HepG2 (cell line): ENCODE results near the gene PIP5KL1.

Experiments
- CBFB ChIP-seq: sonication (generic); formaldehyde crosslinking; IDR thresholded peaks from 2 replicates; pipeline ENCODE4 v1.4.0; 2020; ENCODE audit warnings: missing genetic modification reagents
- EZH2 ChIP-seq: conservative IDR thresholded peaks from 2 replicates; pipeline ENCODE4 v1.6.1; 2012; ENCODE audit warnings: mild to moderate bottlenecking, low read depth, low read length, moderate library complexity
- JUNB ChIP-seq: sonication (generic); formaldehyde crosslinking; IDR thresholded peaks from 2 replicates; pipeline ENCODE4 v1.8.0; 2022; ENCODE audit warnings: missing genetic modification reagents, mild to moderate bottlenecking, borderline replicate concordance
- JUND ChIP-seq: sonication (generic); formaldehyde crosslinking; IDR thresholded peaks from 2 replicates; pipeline ENCODE4 v1.8.0; 2022; ENCODE audit warnings: mild to moderate bottlenecking, missing genetic modification reagents
- KAT8 ChIP-seq: IDR thresholded peaks from 2 replicates; pipeline ENCODE4 v1.6.1; 2016; ENCODE audit warnings: missing genetic modification reagents, missing compliant biosample characterization
- POLR2AphosphoS5 ChIP-seq: IDR thresholded peaks from 2 replicates; pipeline ENCODE4 v1.6.1; 2012; ENCODE audit warnings: low read depth, low read length
- ZC3H13 ChIP-seq: sonication (generic); formaldehyde crosslinking; IDR thresholded peaks from 2 replicates; pipeline ENCODE4 v1.8.1; 2023; ENCODE audit warnings: mild to moderate bottlenecking, missing genetic modification reagents, moderate library complexity
- TF ChIP-seq, protein P1 (sequence below): IDR thresholded peaks from 2 replicates; pipeline ENCODE4 v1.6.1; 2012; ENCODE audit warnings: low read length, improper control_type of control experiment
- TF ChIP-seq, protein P2 (sequence below): sonication (generic); formaldehyde crosslinking; IDR thresholded peaks from 2 replicates; pipeline ENCODE4 v1.5.0; 2020; ENCODE audit warnings: mild to moderate bottlenecking, missing genetic modification reagents, moderate library complexity
- TF ChIP-seq, protein P3 (sequence below): sonication (generic); formaldehyde crosslinking; IDR thresholded peaks from 2 replicates; pipeline ENCODE4 v1.5.1; 2020; ENCODE audit warnings: missing genetic modification reagents, mild to moderate bottlenecking, borderline replicate concordance

DNA sequence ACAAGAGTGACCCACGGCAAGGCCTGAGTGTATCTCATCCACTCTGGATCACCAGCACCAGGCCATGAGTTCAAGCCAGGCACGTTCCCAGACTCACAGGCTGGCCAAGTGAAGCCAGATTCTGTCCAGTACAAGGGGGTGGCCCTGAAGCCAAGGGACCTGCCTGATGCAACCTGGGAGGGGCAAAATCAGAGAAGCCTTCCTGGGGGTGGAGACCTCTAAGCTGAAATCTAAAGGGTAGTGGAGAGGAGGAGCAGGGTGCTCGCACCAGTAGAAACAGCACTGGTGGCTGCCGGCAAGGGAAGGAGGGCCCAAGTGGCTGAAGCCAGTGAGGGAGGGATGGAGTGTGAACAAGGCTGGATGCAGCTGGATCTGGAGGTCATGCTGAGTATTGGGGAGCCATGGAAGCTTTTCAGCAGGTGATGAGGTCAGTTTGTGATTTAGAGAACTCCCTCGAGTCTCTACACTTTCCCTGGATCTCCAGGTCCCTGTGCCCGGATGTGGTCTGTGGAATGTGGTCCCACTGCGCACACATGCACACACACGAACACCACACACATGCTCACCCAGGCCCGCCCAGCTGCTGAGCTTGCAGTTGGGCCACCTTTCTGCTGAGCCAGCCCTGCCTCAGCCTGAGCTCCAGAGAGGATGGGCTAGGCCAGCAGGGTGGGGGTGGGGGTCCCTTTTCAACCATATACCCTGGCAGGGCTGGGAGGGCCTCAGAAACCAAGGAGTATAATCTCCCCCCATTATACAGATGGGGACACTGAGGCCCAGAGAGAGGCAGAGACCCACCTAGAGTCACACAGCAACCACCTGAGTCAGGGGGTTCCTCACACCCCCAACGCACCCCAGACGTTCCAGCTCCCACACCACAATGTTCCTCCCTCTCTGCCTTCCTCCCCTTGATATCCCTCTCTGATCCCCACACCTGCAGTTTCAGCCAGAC lies 1.6 kb downstream of the PIP5KL1 start:
- TF ChIP-seq, protein P1, sequence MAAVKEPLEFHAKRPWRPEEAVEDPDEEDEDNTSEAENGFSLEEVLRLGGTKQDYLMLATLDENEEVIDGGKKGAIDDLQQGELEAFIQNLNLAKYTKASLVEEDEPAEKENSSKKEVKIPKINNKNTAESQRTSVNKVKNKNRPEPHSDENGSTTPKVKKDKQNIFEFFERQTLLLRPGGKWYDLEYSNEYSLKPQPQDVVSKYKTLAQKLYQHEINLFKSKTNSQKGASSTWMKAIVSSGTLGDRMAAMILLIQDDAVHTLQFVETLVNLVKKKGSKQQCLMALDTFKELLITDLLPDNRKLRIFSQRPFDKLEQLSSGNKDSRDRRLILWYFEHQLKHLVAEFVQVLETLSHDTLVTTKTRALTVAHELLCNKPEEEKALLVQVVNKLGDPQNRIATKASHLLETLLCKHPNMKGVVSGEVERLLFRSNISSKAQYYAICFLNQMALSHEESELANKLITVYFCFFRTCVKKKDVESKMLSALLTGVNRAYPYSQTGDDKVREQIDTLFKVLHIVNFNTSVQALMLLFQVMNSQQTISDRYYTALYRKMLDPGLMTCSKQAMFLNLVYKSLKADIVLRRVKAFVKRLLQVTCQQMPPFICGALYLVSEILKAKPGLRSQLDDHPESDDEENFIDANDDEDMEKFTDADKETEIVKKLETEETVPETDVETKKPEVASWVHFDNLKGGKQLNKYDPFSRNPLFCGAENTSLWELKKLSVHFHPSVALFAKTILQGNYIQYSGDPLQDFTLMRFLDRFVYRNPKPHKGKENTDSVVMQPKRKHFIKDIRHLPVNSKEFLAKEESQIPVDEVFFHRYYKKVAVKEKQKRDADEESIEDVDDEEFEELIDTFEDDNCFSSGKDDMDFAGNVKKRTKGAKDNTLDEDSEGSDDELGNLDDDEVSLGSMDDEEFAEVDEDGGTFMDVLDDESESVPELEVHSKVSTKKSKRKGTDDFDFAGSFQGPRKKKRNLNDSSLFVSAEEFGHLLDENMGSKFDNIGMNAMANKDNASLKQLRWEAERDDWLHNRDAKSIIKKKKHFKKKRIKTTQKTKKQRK, result no peak
- no peak for TF ChIP-seq EZH2
- TF ChIP-seq JUND (CRISPR knock-in tag), result no peak
- TF ChIP-seq, protein P2, sequence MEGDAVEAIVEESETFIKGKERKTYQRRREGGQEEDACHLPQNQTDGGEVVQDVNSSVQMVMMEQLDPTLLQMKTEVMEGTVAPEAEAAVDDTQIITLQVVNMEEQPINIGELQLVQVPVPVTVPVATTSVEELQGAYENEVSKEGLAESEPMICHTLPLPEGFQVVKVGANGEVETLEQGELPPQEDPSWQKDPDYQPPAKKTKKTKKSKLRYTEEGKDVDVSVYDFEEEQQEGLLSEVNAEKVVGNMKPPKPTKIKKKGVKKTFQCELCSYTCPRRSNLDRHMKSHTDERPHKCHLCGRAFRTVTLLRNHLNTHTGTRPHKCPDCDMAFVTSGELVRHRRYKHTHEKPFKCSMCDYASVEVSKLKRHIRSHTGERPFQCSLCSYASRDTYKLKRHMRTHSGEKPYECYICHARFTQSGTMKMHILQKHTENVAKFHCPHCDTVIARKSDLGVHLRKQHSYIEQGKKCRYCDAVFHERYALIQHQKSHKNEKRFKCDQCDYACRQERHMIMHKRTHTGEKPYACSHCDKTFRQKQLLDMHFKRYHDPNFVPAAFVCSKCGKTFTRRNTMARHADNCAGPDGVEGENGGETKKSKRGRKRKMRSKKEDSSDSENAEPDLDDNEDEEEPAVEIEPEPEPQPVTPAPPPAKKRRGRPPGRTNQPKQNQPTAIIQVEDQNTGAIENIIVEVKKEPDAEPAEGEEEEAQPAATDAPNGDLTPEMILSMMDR, result no peak
- no peak for TF ChIP-seq KAT8 (CRISPR knock-in tag)
- no peak for TF ChIP-seq CBFB (CRISPR knock-in tag)
- no peak for TF ChIP-seq POLR2AphosphoS5
- TF ChIP-seq JUNB (CRISPR knock-in tag), result no peak
- TF ChIP-seq ZC3H13, result no peak
- TF ChIP-seq, protein P3, sequence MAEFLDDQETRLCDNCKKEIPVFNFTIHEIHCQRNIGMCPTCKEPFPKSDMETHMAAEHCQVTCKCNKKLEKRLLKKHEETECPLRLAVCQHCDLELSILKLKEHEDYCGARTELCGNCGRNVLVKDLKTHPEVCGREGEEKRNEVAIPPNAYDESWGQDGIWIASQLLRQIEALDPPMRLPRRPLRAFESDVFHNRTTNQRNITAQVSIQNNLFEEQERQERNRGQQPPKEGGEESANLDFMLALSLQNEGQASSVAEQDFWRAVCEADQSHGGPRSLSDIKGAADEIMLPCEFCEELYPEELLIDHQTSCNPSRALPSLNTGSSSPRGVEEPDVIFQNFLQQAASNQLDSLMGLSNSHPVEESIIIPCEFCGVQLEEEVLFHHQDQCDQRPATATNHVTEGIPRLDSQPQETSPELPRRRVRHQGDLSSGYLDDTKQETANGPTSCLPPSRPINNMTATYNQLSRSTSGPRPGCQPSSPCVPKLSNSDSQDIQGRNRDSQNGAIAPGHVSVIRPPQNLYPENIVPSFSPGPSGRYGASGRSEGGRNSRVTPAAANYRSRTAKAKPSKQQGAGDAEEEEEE (CRISPR knock-in tag), result no peak
